SK-N-SH (cell line): ENCODE results near the gene BCO2. TPM values are rescaled to one million over a fixed set of nuclear protein-coding genes. Genes with fewer than 3 reads are reported as not detected.

Experiments used
- CTCF ChIA-PET: fragments of 300-600, 350-600 bp; formaldehyde crosslinking; extraction: SDS; loops from one replicate; lab custom pipeline; 2021; lab: Yijun Ruan, JAX
- POLR2A ChIA-PET: fragments of 350-600 bp; sonication (Branson Sonifier 250); formaldehyde crosslinking; extraction: SDS; loops from one replicate; lab custom pipeline; 2020; ENCODE audit warnings: antibody characterized with exemption, inconsistent platforms; lab: Yijun Ruan, JAX
- DNase-seq: peaks from one replicate; pipeline ENCODE4 v3.0.0; 2012
- H2AFZ ChIP-seq: fragments of 200-600 bp; sonication (generic); 2 replicates; pipeline ENCODE4 v1.8.1; 2016; ENCODE audit warnings: antibody characterized with exemption, mild to moderate bottlenecking, low read depth
- H3F3A ChIP-seq: fragments of 200-600 bp; sonication (generic); replicated peaks from 2 replicates; pipeline ENCODE3; 2016; ENCODE audit warnings: antibody characterized with exemption, mild to moderate bottlenecking; ENCODE audit not compliant: insufficient read depth
- H3K27ac ChIP-seq, 2 experiments: fragments of 200-500 bp in 1 of 2; fragments of 200-600 bp in 1 of 2; sonication (Bioruptor generic) in 1 of 2; sonication (generic), shearing (Covaris generic) in 1 of 2; 2 replicates each; pipeline versions ENCODE4 v1.5.1 to v1.6.1; 2014 to 2016; ENCODE audit warnings: low read depth in 2 of 2, inconsistent platforms in 1 of 2, low read length in 1 of 2, mild to moderate bottlenecking in 1 of 2, mixed read lengths in 1 of 2
- H3K27me3 ChIP-seq: fragments of 200-600 bp; sonication (generic), shearing (Covaris generic); 2 replicates; pipeline ENCODE4 v1.6.1; 2016; ENCODE audit warnings: mixed run types; ENCODE audit not compliant: insufficient read depth
- H3K36me3 ChIP-seq, 2 experiments: fragments of 200-500 bp in 1 of 2; fragments of 200-600 bp in 1 of 2; sonication (Bioruptor generic) in 1 of 2; sonication (generic) in 1 of 2; replicated peaks in 1 of 2; 2 replicates each; pipeline versions ENCODE3 to v1.5.1; 2014 to 2016; ENCODE audit warnings: low read length in 1 of 2, mild to moderate bottlenecking in 1 of 2; ENCODE audit not compliant: insufficient read depth in 2 of 2, control insufficient read depth in 1 of 2
- H3K4me1 ChIP-seq, 2 experiments: fragments of 200-500 bp in 1 of 2; fragments of 200-600 bp in 1 of 2; sonication (Bioruptor generic) in 1 of 2; sonication (generic), shearing (Covaris generic) in 1 of 2; 2 replicates each; pipeline versions ENCODE4 v1.5.1 to v1.6.1; 2014 to 2016; ENCODE audit warnings: low read depth in 1 of 2, low read length in 1 of 2, mixed run types in 1 of 2; ENCODE audit not compliant: insufficient read depth in 2 of 2, control insufficient read depth in 1 of 2
- H3K4me2 ChIP-seq: fragments of 200-600 bp; sonication (generic), shearing (Covaris generic); 2 replicates; pipeline ENCODE4 v1.6.1; 2017; ENCODE audit warnings: mixed run types
- H3K4me3 ChIP-seq, 2 experiments: fragments of 200-500 bp in 1 of 2; fragments of 200-600 bp in 1 of 2; sonication (Bioruptor generic) in 1 of 2; sonication (generic), shearing (Covaris generic) in 1 of 2; 2 replicates each; pipeline versions ENCODE4 v1.5.1 to v1.8.1; 2014 to 2016; ENCODE audit warnings: low read depth in 2 of 2, inconsistent platforms in 1 of 2, low read length in 1 of 2, mild to moderate bottlenecking in 1 of 2, mixed read lengths in 1 of 2, moderate library complexity in 1 of 2
- H3K79me2 ChIP-seq: fragments of 200-600 bp; sonication (generic); 2 replicates; pipeline ENCODE4 v1.8.1; 2017; ENCODE audit warnings: mild to moderate bottlenecking; ENCODE audit not compliant: insufficient read depth
- H3K9ac ChIP-seq: fragments of 200-600 bp; sonication (generic); 2 replicates; pipeline ENCODE4 v1.6.1; 2017; ENCODE audit warnings: mixed run types
- H3K9me2 ChIP-seq: fragments of 200-600 bp; sonication (generic); 2 replicates; pipeline ENCODE4 v1.6.1; 2017; ENCODE audit warnings: mixed run types
- H3K9me3 ChIP-seq: fragments of 200-600 bp; sonication (generic); 2 replicates; pipeline ENCODE4 v1.6.1; 2017; ENCODE audit warnings: mixed run types, mild to moderate bottlenecking, moderate library complexity
- H4K20me1 ChIP-seq: fragments of 200-600 bp; sonication (generic); 2 replicates; pipeline ENCODE4 v1.6.1; 2017; ENCODE audit warnings: mild to moderate bottlenecking, mixed run types; ENCODE audit not compliant: insufficient read depth
- ELF1 ChIP-seq: IDR thresholded peaks from 2 replicates; pipeline ENCODE4 v1.4.0; 2012
- POLR2AphosphoS5 ChIP-seq: IDR thresholded peaks from 2 replicates; pipeline ENCODE4 v1.6.1; 2012; ENCODE audit warnings: low read depth, low read length
- RFX5 ChIP-seq: IDR thresholded peaks from 2 replicates; pipeline ENCODE4 v1.6.1; 2012; ENCODE audit warnings: mild to moderate bottlenecking, improper control_type of control experiment, low read length
- RXRA ChIP-seq: IDR thresholded peaks from 2 replicates; pipeline ENCODE4 v1.4.0; 2012; ENCODE audit warnings: low read depth, mild to moderate bottlenecking, borderline replicate concordance
- SIN3A ChIP-seq: IDR thresholded peaks from 2 replicates; pipeline ENCODE4 v1.6.1; 2012; ENCODE audit warnings: low read depth, mild to moderate bottlenecking, low read length, moderate library complexity, borderline replicate concordance
- TAF1 ChIP-seq: IDR thresholded peaks from 2 replicates; pipeline ENCODE4 v1.6.1; 2012; ENCODE audit warnings: low read depth, mild to moderate bottlenecking, low read length, moderate library complexity, borderline replicate concordance
- TCF12 ChIP-seq: IDR thresholded peaks from 2 replicates; pipeline ENCODE4 v1.4.0; 2012
- YY1 ChIP-seq: IDR thresholded peaks from 2 replicates; pipeline ENCODE4 v1.4.0; 2012; ENCODE audit warnings: low read depth, mild to moderate bottlenecking
- WGBS: methylation state at CpG from one replicate; pipeline ENCODE4 v1.1.6; 2017; ENCODE audit warnings: low lambda C conversion rate; 5-methylcytosine and 5-hydroxymethylcytosine counted together
- polyA plus RNA-seq, 3 experiments: library from polyadenylated mRNA; depleted of rRNA; stranded (reverse); fragments of >200 nt; gene quantifications; 2 replicates each; pipeline ENCODE4 v1.2.3, GENCODE V29; 2012
- TF ChIP-seq, protein P1 (sequence below): fragments of 200-600 bp; sonication (generic); IDR thresholded peaks from 2 replicates; pipeline ENCODE4 v1.6.1; 2017; ENCODE audit warnings: antibody characterized with exemption, mild to moderate bottlenecking, moderate library complexity
- TF ChIP-seq, protein P2 (sequence below): IDR thresholded peaks from 2 replicates; pipeline ENCODE4; 2012

BCO2 gene
- polyA plus RNA-seq, 1 of the 3 experiments (the other 2 are of a cell fraction) = 0.87 TPM

DNA sequence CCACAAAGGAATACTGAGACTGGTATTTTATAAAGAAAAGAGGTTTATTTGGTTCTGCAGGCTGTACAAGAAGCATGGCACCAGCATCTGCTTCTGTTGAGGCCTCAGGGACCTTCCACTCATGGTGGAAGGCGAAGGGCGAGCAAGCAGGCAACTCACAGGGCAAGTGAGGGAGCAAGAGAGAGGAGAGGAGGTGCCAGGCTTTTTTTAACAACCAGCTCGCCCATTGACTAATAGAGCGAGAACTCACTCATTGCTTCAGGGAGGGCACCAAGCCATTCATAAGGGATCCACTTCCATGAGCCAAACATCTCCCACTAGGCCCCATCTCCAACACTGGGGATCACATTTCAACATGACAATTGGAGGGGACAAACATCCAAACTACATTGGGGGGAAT, 52.2 kb downstream of the BCO2 start:
- CTCF ChIA-PET = interaction anchor here (1.0 to 17.1 kb wide), 3 partner anchors 48 to 361 kb away, joined by 3 to 620 read pairs (median 3); partner anchors contain the start of gene PLET1
- 79% methylated on average over 3 of the region's 4 CpGs for WGBS

DNA sequence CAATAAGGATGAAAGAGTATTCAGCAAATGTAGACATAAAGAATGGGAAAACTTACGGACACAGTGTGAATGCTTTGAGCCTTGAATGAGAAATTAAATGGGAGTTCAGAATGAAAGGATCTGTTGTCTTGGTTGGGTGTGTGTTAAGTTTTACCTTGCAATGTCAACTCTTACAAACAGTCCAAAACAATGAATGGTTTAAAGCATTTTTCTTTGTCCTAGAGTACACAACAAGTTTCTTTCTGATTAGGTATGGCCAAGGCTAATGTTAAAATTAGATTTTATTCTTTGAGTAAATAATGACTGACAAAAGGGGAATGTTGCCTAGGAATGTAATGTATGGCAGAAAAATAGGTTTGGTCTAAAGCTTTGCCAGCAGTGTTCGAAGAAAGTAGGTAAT, 53.4 kb downstream of the BCO2 start:
- no peaks in the 10 kb centered on the region for H3K27me3 ChIP-seq
- no peak overlapping the region for H2AFZ ChIP-seq
- no peak overlapping the region for H3K9ac ChIP-seq
- 98% methylated on average over 2 of the region's 2 CpGs for WGBS
- TF ChIP-seq ELF1 (no peak), RXRA (no peak), TCF12 (no peak), POLR2AphosphoS5 (no peak), YY1 (no peak), SIN3A (no peak), RFX5 (no peak), TAF1 (no peak)
- TF ChIP-seq, protein P1, sequence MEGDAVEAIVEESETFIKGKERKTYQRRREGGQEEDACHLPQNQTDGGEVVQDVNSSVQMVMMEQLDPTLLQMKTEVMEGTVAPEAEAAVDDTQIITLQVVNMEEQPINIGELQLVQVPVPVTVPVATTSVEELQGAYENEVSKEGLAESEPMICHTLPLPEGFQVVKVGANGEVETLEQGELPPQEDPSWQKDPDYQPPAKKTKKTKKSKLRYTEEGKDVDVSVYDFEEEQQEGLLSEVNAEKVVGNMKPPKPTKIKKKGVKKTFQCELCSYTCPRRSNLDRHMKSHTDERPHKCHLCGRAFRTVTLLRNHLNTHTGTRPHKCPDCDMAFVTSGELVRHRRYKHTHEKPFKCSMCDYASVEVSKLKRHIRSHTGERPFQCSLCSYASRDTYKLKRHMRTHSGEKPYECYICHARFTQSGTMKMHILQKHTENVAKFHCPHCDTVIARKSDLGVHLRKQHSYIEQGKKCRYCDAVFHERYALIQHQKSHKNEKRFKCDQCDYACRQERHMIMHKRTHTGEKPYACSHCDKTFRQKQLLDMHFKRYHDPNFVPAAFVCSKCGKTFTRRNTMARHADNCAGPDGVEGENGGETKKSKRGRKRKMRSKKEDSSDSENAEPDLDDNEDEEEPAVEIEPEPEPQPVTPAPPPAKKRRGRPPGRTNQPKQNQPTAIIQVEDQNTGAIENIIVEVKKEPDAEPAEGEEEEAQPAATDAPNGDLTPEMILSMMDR = no peak
- TF ChIP-seq, protein P2, sequence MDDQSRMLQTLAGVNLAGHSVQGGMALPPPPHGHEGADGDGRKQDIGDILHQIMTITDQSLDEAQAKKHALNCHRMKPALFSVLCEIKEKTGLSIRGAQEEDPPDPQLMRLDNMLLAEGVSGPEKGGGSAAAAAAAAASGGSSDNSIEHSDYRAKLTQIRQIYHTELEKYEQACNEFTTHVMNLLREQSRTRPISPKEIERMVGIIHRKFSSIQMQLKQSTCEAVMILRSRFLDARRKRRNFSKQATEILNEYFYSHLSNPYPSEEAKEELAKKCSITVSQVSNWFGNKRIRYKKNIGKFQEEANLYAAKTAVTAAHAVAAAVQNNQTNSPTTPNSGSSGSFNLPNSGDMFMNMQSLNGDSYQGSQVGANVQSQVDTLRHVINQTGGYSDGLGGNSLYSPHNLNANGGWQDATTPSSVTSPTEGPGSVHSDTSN = no peak
- no peak for DNase-seq
- H3K79me2 ChIP-seq = peaks cover 51% of the 10 kb centered on the region
- H3K36me3 ChIP-seq = peaks cover 38 to 46% of the 10 kb centered on the region in 2 experiments
- no peaks in the 10 kb centered on the region for H4K20me1 ChIP-seq
- POLR2A ChIA-PET = no interaction called here
- H3K27ac ChIP-seq = no peak overlapping the region
- CTCF ChIA-PET = interaction anchor here (17.1 kb wide), 1 partner anchor 46 kb away, joined by 620 read pairs; the partner anchor contains the start of gene PLET1
- peaks cover 14% of the 10 kb centered on the region in 2 experiments; a peak in 3 of 4 replicates for H3K4me1 ChIP-seq
- H3K9me2 ChIP-seq = no peaks in the 10 kb centered on the region
- H3K4me2 ChIP-seq = 0 out of 2 replicates have a peak overlapping the region, but pooled peaks have one; percentile 94
- no peak overlapping the region for H3K4me3 ChIP-seq
- no peaks in the 10 kb centered on the region for H3F3A ChIP-seq
- no peaks in the 10 kb centered on the region for H3K9me3 ChIP-seq

More for the DNA sequence above, 52.2 kb downstream of the BCO2 start:
- no peaks in the 10 kb centered on the region for H3F3A ChIP-seq
- no peaks in the 10 kb centered on the region for H4K20me1 ChIP-seq
- peaks cover 14 to 24% of the 10 kb centered on the region in 2 experiments; a peak in 3 of 4 replicates for H3K4me1 ChIP-seq
- H3K79me2 ChIP-seq = peaks cover 51% of the 10 kb centered on the region
- TF ChIP-seq POLR2AphosphoS5 = no peak
- H3K27ac ChIP-seq = no peak overlapping the region
- no peaks in the 10 kb centered on the region for H3K9me3 ChIP-seq
- no peak for DNase-seq
- H3K36me3 ChIP-seq = peaks cover 28 to 34% of the 10 kb centered on the region in 2 experiments
- peak overlapping the region; percentile 94 for H3K4me2 ChIP-seq
- H3K4me3 ChIP-seq = peak overlapping the region; percentile 71 to 91
- H3K9ac ChIP-seq = peak overlapping the region; percentile 76
- 0 out of 2 replicates have a peak overlapping the region, but pooled peaks have one; percentile 100 for H2AFZ ChIP-seq
- POLR2A ChIA-PET = interaction anchor here (1.2 kb wide), 1 partner anchor 36 kb away, joined by 4 read pairs; no protein-coding TSS in a partner anchor
- H3K27me3 ChIP-seq = no peaks in the 10 kb centered on the region
- H3K9me2 ChIP-seq = no peaks in the 10 kb centered on the region
